B cell (primary cell): ENCODE results near the gene DYNC2I2. TPM values are rescaled to one million over a fixed set of nuclear protein-coding genes. Genes with fewer than 3 reads are reported as not detected.
"Not testable (repeated sequence)": the region's sequence is repeated elsewhere in the genome, so short reads cannot be mapped to it uniquely, and the experiment has no call there.

Source experiments
- ATAC-seq: fragments of 200-7000 bp; cut with Tn5 transposase; one replicate; pipeline ENCODE4 v1.10.0; 2021; ENCODE audit warnings: low read depth, mild to moderate bottlenecking, moderate number of reproducible peaks, moderate library complexity
- CTCF ChIA-PET: fragments of 350-600 bp; sonication (Branson Sonifier 250); formaldehyde crosslinking; loops from one replicate; lab custom pipeline; 2021; ENCODE audit warnings: antibody characterized with exemption, inconsistent platforms; lab: Charles Lee
- POLR2A ChIA-PET: fragments of 350-600 bp; sonication (Branson Sonifier 250); formaldehyde crosslinking; loops from one replicate; lab custom pipeline; 2021; ENCODE audit warnings: antibody characterized with exemption; lab: Charles Lee
- DNase-seq: peaks from one replicate; pipeline ENCODE4 v3.0.0; 2013
- H2AFZ ChIP-seq: 2 replicates; pipeline ENCODE4 v1.6.1; 2012; ENCODE audit warnings: mild to moderate bottlenecking, low read depth, low read length; ENCODE audit not compliant: insufficient read depth, poor library complexity, severe bottlenecking
- H3K27ac ChIP-seq, 2 donors: 1 replicate in 1 of 2; 2 replicates in 1 of 2; pipeline ENCODE4 v1.5.1; 2012 to 2013; ENCODE audit warnings: low read length in 2 of 2, mild to moderate bottlenecking in 2 of 2, moderate library complexity in 1 of 2
- H3K27me3 ChIP-seq, 4 experiments: fragments of 200-600 bp in 1 of 4; sonication (generic) in 1 of 4; replicated peaks in 1 of 4; 1 replicate in 2 of 4; 2 replicates in 2 of 4; pipeline versions ENCODE4 v1.6.1 to v1.7.0; 2013 to 2016; ENCODE audit warnings: low read length in 3 of 4, mild to moderate bottlenecking in 2 of 4, mixed read lengths in 1 of 4, moderate library complexity in 1 of 4; ENCODE audit not compliant: insufficient read depth in 4 of 4, control insufficient read depth in 3 of 4; ENCODE audit errors: control extremely low read depth in 1 of 4
- H3K36me3 ChIP-seq, 2 experiments: replicated peaks in 1 of 2; 1 replicate in 1 of 2; 2 replicates in 1 of 2; pipeline versions ENCODE4 v1.6.1 to v1.7.1; 2013; ENCODE audit warnings: low read length in 1 of 2; ENCODE audit not compliant: insufficient read depth in 2 of 2, control insufficient read depth in 1 of 2; ENCODE audit errors: control extremely low read depth in 1 of 2, extremely low read depth in 1 of 2
- H3K4me1 ChIP-seq, 2 donors: fragments of 200-600 bp in 1 of 2; sonication (generic) in 1 of 2; 1 replicate in 1 of 2; 2 replicates in 1 of 2; pipeline versions ENCODE4 v1.5.1 to v1.6.1; 2013 to 2017; ENCODE audit warnings: low read length in 2 of 2; ENCODE audit not compliant: control insufficient read depth in 2 of 2, insufficient read depth in 2 of 2
- H3K4me2 ChIP-seq: replicated peaks from 2 replicates; pipeline ENCODE3; 2012; ENCODE audit warnings: mild to moderate bottlenecking, low read depth, low read length; ENCODE audit not compliant: poor library complexity, severe bottlenecking
- H3K4me3 ChIP-seq, 5 experiments: fragments of 200-600 bp in 1 of 5; sonication (generic) in 1 of 5; 1 replicate in 3 of 5; 2 replicates in 2 of 5; pipeline versions ENCODE4 v1.5.1 to v1.7.0; 2011 to 2016; ENCODE audit warnings: low read length in 4 of 5, mild to moderate bottlenecking in 4 of 5, low read depth in 2 of 5, control low read depth in 1 of 5, moderate library complexity in 1 of 5; ENCODE audit not compliant: insufficient read depth in 1 of 5; ENCODE audit errors: control extremely low read depth in 1 of 5, extremely low read depth in 1 of 5
- H3K79me2 ChIP-seq: fragments of 200-600 bp; sonication (generic); one replicate; pipeline ENCODE4 v1.6.0; 2016; ENCODE audit warnings: low read length; ENCODE audit not compliant: control insufficient read depth, insufficient read depth
- H3K9ac ChIP-seq: fragments of 200-600 bp; sonication (generic); 2 replicates; pipeline ENCODE4 v1.6.1; 2017; ENCODE audit warnings: mild to moderate bottlenecking, low read length, moderate library complexity
- H3K9me3 ChIP-seq, 3 donors: one replicate each; pipeline versions ENCODE4 v1.6.1 to v1.7.1; 2013; ENCODE audit warnings: low read length in 2 of 3; ENCODE audit not compliant: control insufficient read depth in 2 of 3, insufficient read depth in 1 of 3; ENCODE audit errors: control extremely low read depth in 1 of 3
- H4K20me1 ChIP-seq: 2 replicates; pipeline ENCODE4 v1.6.0; 2012; ENCODE audit warnings: mild to moderate bottlenecking, low read length; ENCODE audit not compliant: insufficient read depth, control insufficient read depth, poor library complexity, severe bottlenecking
- H3K27ac Mint-ChIP-seq: one replicate; pipeline ENCODE4 v1.8.0; 2021; ENCODE audit warnings: mixed read lengths
- H3K27me3 Mint-ChIP-seq: one replicate; pipeline ENCODE4 v1.8.0; 2021; ENCODE audit warnings: mixed read lengths
- H3K4me1 Mint-ChIP-seq: one replicate; pipeline ENCODE4 v1.8.0; 2021; ENCODE audit warnings: mixed read lengths
- H3K4me3 Mint-ChIP-seq: one replicate; pipeline ENCODE4 v1.8.0; 2021; ENCODE audit warnings: mixed read lengths
- H3K9me3 Mint-ChIP-seq: one replicate; pipeline ENCODE4 v1.8.0; 2022; ENCODE audit warnings: mixed read lengths; ENCODE audit not compliant: insufficient read depth
- CTCF ChIP-seq: fragments of 200-600 bp; IDR thresholded peaks from one replicate; pipeline ENCODE4 v1.8.0; 2022; ENCODE audit warnings: antibody characterized with exemption, mild to moderate bottlenecking
- EZH2 ChIP-seq: IDR thresholded peaks from 2 replicates; pipeline ENCODE4 v1.6.1; 2012; ENCODE audit warnings: borderline replicate concordance, low read depth, mild to moderate bottlenecking, moderate library complexity, low read length; ENCODE audit not compliant: insufficient read depth, poor library complexity, severe bottlenecking
- WGBS: methylation state at CpG from one replicate; pipeline ENCODE4 v1.1.5; 2013; ENCODE audit warnings: missing lambda C conversion rate; ENCODE audit not compliant: insufficient coverage; 5-methylcytosine and 5-hydroxymethylcytosine counted together
- intact Hi-C: fragments of 100-400 bp; cut with micrococcal nuclease; formaldehyde crosslinking; loops from one replicate; pipeline ENCODE4 v1.10.0; 2022
- polyA plus RNA-seq: library from polyadenylated mRNA; depleted of rRNA; stranded (reverse); fragments of >200 nt; gene quantifications from 2 replicates; pipeline ENCODE4 v1.2.3, GENCODE V29; 2012
- total RNA-seq, 2 donors: library from RNA; stranded (reverse); fragments of 120-200 nt in 1 of 2; gene quantifications; 1 replicate in 1 of 2; 2 replicates in 1 of 2; pipeline versions ENCODE4 v1.2.3 to v1.2.4, GENCODE V29; 2013 to 2022

DYNC2I2 gene
- total and polyA plus RNA-seq, 2 donors (not counting 1 experiment from before 2014, with no cell fraction given): 76.6 to 109 TPM

- peaks cover 13 to 80% of the 10 kb centered on the region in 2 experiments for H3K36me3 ChIP-seq
- H3K27ac Mint-ChIP-seq: no peak overlapping the region
- no peak overlapping the region for H3K4me3 ChIP-seq
- no peaks in the 10 kb centered on the region for H3K9me3 ChIP-seq
- H3K79me2 ChIP-seq: no peaks in the 10 kb centered on the region
- CTCF ChIA-PET: no interaction called here
- DNase-seq (no peak), ATAC-seq (no peak)
- no peak overlapping the region for H3K9ac ChIP-seq
- no peak overlapping the region for H2AFZ ChIP-seq
- TF ChIP-seq EZH2: no peak
- no peak for TF ChIP-seq CTCF
- H3K27me3 ChIP-seq: no peaks in the 10 kb centered on the region
- no peak overlapping the region for H3K4me3 Mint-ChIP-seq
- H3K27me3 Mint-ChIP-seq: no peaks in the 10 kb centered on the region
- H3K4me1 Mint-ChIP-seq: no peaks in the 10 kb centered on the region
- no peak overlapping the region for H3K4me2 ChIP-seq
- POLR2A ChIA-PET: no interaction called here
- no peak overlapping the region for H3K27ac ChIP-seq
- 43% methylated on average over 5 of the region's 6 CpGs for WGBS
- no peaks in the 10 kb centered on the region for H3K4me1 ChIP-seq
- intact Hi-C loops: no loop called here
- no peaks in the 10 kb centered on the region for H4K20me1 ChIP-seq
- no peaks in the 10 kb centered on the region for H3K9me3 Mint-ChIP-seq
These were observed 69.2 kb downstream of the DYNC2I2 start for GRCh38 chr9:128587453-128587852.

- intact Hi-C loops, H3K27ac Mint-ChIP-seq, POLR2A ChIA-PET: not testable (repeated sequence)
These were observed 69.7 kb downstream of the DYNC2I2 start for GRCh38 chr9:128586934-128587333.

GRCh38 chr9:128585155-128585554 lies 71.5 kb downstream of the DYNC2I2 start:
- H3K9ac ChIP-seq, H3K27me3 Mint-ChIP-seq, H3K27ac Mint-ChIP-seq, H3K9me3 Mint-ChIP-seq, intact Hi-C loops, CTCF ChIA-PET, H3K4me2 ChIP-seq, ATAC-seq, H3K4me3 ChIP-seq, H3K79me2 ChIP-seq, H3K9me3 ChIP-seq, H3K27me3 ChIP-seq, H3K27ac ChIP-seq, H3K4me3 Mint-ChIP-seq, H3K4me1 Mint-ChIP-seq, DNase-seq, POLR2A ChIA-PET, H2AFZ ChIP-seq, H4K20me1 ChIP-seq, H3K4me1 ChIP-seq: not testable (repeated sequence)
- WGBS: 100% methylated on average over 3 of the region's 8 CpGs
- H3K36me3 ChIP-seq: peaks cover 15 to 85% of the 10 kb centered on the region in 2 experiments

More at GRCh38 chr9:128586934-128587333, 69.7 kb downstream of the DYNC2I2 start:
- ATAC-seq, H3K27me3 Mint-ChIP-seq, H2AFZ ChIP-seq, H3K9me3 ChIP-seq, H4K20me1 ChIP-seq, H3K27me3 ChIP-seq, H3K79me2 ChIP-seq, H3K4me1 Mint-ChIP-seq, H3K4me3 ChIP-seq, H3K9ac ChIP-seq, H3K4me1 ChIP-seq, H3K27ac ChIP-seq, H3K4me2 ChIP-seq, CTCF ChIA-PET, H3K9me3 Mint-ChIP-seq, DNase-seq, H3K4me3 Mint-ChIP-seq: not testable (repeated sequence)
- WGBS: 98% methylated on average over 11 of the region's 11 CpGs
- H3K36me3 ChIP-seq: peaks cover 15 to 82% of the 10 kb centered on the region in 2 experiments
